Omental fat pad (tissue), 4 donors: ENCODE measurements around the gene CLCN7. TPM values are rescaled to one million over a fixed set of nuclear protein-coding genes. Genes with fewer than 3 reads are reported as not detected.

Source experiments
- ATAC-seq: fragments of 150-250 bp; one replicate; pipeline ENCODE4 v1.9.1; 2016; ENCODE audit warnings: mild to moderate bottlenecking, moderate library complexity; ENCODE audit not compliant: low FRiP score
- DNase-seq: peaks from one replicate; pipeline ENCODE4 v3.0.0-alpha.2; 2019; ENCODE audit warnings: low spot score
- total RNA-seq, 4 donors: library from RNA; depleted of rRNA; stranded (reverse); fragments of >200 nt; gene quantifications; one replicate each; pipeline ENCODE4 v1.1.0, GENCODE V29; 2016
- TF ChIP-seq, protein P1 (sequence below), 3 donors: fragments of 450-650 bp; IDR thresholded peaks; one replicate each; pipeline ENCODE4 v1.5.1; 2016 to 2017; ENCODE audit warnings: antibody characterized with exemption in 3 of 3, mild to moderate bottlenecking in 3 of 3, moderate library complexity in 2 of 3

Gene CLCN7
- total RNA-seq, 4 donors from 2014 or later: 42.6 to 62.3 (median 52.2) TPM

DNA sequence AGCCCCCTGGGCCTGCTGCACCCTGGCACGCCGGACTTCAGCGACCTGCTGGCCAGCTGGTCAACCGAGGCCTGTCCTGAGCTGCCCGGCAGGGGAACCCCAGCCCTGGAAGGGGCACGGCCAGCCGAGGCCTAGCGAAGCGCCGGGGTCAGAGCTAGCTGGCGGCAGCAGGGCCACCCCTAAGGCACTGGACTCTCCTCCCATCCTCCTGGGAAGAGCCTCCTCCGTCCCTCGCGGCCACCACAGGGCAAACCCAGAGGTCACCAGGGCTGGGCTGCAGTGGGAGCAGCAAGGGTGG is 41.6 kb downstream of the CLCN7 start:
- DNase-seq (no peak), ATAC-seq (no peak)
- TF ChIP-seq, protein P1, sequence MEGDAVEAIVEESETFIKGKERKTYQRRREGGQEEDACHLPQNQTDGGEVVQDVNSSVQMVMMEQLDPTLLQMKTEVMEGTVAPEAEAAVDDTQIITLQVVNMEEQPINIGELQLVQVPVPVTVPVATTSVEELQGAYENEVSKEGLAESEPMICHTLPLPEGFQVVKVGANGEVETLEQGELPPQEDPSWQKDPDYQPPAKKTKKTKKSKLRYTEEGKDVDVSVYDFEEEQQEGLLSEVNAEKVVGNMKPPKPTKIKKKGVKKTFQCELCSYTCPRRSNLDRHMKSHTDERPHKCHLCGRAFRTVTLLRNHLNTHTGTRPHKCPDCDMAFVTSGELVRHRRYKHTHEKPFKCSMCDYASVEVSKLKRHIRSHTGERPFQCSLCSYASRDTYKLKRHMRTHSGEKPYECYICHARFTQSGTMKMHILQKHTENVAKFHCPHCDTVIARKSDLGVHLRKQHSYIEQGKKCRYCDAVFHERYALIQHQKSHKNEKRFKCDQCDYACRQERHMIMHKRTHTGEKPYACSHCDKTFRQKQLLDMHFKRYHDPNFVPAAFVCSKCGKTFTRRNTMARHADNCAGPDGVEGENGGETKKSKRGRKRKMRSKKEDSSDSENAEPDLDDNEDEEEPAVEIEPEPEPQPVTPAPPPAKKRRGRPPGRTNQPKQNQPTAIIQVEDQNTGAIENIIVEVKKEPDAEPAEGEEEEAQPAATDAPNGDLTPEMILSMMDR (IDR thresholded peaks at IDR 0.05): no peak

DNA sequence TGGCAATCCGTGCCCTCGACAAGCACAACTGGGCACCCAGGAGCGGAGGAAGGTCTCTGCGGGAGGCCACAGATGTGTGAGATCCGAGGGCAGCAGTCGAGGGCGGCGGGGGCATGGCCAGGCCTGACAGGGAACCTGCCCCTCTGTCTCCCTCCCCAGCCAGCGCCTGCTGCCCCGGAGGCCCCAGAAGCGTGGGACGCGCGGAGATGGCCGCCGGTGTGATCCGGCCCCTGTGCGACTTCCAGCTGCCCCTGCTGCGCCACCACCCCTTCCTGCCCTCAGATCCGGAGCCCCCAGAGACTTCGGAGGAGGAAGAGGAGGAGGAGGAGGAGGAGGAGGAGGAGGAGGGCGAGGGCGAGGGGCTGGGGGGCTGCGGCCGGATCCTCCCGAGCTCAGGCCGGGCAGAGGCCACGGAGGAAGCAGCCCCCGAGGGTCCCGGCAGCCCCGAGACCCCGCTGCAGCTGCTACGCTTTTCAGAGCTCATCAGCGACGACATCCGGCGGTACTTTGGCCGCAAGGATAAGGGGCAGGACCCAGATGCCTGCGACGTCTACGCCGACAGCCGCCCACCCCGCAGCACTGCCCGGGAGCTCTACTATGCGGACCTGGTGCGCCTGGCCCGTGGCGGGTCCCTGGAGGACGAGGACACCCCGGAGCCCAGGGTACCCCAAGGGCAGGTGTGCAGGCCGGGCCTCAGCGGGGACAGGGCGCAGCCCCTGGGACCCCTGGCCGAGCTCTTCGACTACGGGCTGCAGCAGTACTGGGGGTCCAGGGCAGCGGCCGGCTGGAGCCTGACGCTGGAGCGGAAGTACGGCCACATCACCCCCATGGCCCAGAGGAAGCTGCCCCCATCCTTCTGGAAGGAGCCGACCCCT is 42.2 kb downstream of the CLCN7 start:
- no peak for ATAC-seq
- no peak for DNase-seq
- TF ChIP-seq, protein P1 (IDR thresholded peaks at IDR 0.05): no peak

DNA sequence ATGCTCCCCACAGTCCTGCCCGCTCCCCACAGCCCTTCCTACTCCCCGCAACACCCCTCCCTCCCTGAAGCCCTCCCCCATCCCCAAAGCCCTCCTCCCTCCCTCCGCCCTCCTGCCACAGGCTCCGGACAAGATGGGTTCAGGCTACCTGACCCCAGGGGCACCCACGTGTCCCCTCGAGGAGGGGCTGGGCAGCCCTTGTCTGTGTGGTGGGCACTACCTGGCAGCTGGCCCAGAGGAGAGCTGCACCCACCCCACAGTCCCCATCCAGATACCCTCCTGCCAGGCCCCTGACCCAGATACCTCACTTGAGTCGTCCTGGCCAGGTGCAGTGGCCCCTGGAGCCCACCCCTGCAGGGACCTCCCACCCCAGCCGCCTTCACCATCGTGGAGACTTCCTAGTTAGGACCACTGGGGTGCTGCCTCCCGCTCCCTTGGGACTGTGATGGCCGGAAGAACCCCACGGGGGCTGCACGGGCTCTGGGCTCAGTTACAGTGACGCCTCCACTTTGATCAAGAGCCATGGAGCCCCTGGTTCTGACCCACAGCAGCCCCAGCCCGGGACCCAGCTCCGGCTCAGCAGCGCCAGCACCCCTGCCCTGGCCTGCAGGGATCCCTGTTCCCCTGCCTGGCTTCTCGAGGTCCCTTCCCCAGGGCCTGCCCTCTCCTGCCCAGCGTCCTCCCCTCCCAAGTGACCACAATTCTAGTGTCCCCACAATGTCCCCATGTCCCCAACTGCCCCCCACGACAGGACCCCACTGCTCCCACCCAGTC is 43.1 kb downstream of the CLCN7 start:
- TF ChIP-seq, protein P1 (IDR thresholded peaks at IDR 0.05): no peak
- ATAC-seq (no peak), DNase-seq (no peak)

- ATAC-seq (no peak), DNase-seq (no peak)
- TF ChIP-seq, protein P1 (IDR thresholded peaks at IDR 0.05): no peak
Measured at GRCh38 chr16:1430759-1431496, 43.9 kb downstream of the CLCN7 start, which contains the start of gene PERCC1. PERCC1 (plus strand) TSS chr16:1431078; CDS start chr16:1432594, 1,516 bp downstream.

GRCh38 chr16:1430214-1430758 is 44.5 kb downstream of the CLCN7 start:
- TF ChIP-seq, protein P1 (IDR thresholded peaks at IDR 0.05): no peak
- no peak for ATAC-seq

DNA sequence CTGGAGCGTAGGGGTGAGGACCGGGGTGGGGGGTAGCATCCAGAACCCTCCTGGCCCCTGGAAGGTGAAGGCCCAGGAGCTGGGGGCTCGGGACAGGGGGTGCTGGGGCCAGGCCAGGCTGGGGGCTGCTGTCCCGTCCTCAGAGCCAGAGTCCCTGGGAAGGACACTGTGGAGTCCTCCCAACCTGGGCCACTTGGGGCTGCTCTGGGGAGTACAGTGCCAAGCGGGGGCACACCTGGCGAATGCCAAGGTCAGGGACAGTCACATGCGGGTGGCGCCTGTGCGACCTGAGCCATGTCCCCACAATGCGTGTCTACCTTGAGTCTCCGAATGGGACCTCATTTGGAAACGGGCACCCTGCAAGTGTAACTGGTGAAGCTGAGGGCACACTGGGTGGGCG is 45.2 kb downstream of the CLCN7 start:
- TF ChIP-seq, protein P1 (IDR thresholded peaks at IDR 0.05): no peak
- ATAC-seq: no peak

More at GRCh38 chr16:1430214-1430758, 44.5 kb downstream of the CLCN7 start:
- DNase-seq: no peak

More for the DNA sequence above, 45.2 kb downstream of the CLCN7 start:
- DNase-seq: no peak
